GM03348 (cell line): ENCODE data around the gene CDC34.

Source experiments
- DNase-seq: peaks from one replicate; pipeline ENCODE4 v3.0.0; 2012; ENCODE audit warnings: low spot score

CDC34 gene

GRCh38 chr19:519449-519865 is 12.1 kb upstream of the CDC34 start:
- no peak for DNase-seq

- DNase-seq: no peak
Measured at GRCh38 chr19:522726-523125, 8.8 kb upstream of the CDC34 start.

- no peak for DNase-seq
Measured at GRCh38 chr19:524062-524674, 7.4 kb upstream of the CDC34 start.

DNA sequence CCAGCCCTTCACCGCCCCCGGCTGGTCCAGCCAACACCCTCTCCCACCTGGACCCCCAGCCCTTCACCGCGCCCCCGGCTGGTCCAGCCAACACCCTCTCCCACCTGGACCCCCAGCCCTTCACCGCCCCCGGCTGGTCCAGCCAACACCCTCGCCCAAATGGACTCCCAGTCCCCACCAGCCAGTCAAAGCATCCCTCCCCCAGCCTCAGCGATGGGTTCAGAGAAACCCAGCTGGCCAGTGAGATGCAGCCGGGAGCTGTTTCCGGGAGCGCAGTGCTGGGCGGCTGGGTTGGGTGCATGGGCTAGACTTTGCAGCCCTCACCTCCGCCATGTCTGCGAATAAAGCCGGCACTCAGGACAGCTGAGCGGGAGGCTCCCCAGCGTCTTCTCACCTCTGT is 6.5 kb upstream of the CDC34 start:
- DNase-seq: no peak

GRCh38 chr19:525857-526419 is 5.6 kb upstream of the CDC34 start:
- no peak for DNase-seq

DNA sequence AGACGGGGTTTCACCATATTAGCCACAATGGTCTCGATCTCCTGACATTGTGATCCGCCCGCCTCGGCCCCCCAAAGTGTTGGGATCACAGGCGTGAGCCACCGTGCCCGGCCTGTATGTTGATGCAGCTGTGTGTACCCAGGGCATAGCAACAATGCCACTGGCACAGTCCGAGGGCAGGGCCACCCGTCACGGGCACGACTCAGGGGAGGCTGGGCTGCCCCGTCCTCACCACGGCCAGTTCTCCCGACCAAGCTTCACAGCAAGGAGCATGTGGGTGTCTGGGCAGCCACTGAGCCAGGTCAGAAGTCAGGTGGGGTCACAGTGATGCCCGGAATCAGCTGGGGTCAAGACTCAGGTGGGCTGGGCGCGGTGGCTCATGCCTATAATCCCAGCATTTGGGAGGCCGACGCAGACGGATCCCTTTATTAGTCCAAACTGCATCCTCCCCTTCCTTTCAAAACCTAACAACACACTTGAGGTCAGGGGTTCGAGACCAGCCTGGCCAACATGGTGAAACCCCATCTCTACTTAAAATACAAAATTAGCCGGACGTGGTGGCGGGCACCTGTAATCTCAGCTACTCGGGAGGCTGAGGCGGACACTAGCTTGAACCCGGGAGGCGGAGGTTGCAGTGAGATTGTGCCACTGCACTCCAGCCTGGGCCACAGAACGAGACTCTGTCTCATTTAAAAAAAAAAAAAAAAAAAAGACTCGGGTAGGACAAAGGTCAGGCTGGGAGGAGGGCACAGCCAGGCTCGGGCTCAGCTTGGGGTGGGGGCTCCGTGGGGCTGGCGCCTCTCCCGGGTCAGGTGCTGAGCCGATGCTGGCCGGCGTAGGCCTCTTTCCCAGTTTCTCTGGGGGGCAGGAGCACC is 1.2 kb upstream of the CDC34 start:
- DNase-seq: no peak

GRCh38 chr19:531009-531752 is 379 bp upstream of the CDC34 start:
- DNase-seq: peak; percentile 100

DNA sequence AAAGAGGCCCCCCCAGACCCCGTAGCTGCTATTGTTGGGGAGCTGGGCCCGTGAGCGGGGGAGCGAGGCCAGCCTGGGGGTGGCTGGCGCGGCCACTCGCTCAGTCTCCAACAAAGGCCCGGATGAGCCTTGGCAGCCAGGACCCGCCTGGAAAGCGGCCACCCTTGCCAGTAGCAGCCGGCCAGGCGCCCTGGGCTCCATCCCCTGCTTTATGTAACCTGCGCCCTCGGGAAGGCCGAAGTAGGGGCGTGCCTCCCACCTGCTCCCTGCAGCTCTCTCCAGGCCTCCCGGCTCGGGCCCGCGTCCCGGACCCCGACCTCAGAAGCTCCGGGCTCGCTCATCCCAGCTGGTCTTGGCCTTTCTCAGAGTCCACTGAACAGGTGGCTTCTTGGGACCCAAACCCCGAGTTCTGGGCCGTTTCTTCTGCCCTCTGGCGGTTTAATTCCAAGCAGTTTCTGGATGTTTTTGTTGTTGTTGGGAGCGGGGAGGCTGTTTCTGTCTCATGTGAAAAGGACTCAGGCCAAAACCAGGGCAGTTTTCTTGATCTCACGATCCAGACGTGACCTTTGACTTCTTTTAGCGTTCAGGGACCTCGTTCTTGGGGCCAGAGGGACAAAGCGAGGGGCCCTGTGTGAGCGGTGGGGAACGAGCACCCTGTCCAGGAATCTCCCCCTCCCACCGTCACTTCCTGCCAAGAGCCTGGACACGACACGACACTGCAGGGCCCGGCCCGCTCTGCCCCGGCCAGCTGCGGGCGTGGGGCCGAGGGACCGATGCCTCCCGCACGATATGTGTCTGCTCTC is 1.2 kb downstream of the CDC34 start:
- DNase-seq: peak; percentile 78

- no peak for DNase-seq
Measured at GRCh38 chr19:533364-534058, 2.0 kb downstream of the CDC34 start.

DNA sequence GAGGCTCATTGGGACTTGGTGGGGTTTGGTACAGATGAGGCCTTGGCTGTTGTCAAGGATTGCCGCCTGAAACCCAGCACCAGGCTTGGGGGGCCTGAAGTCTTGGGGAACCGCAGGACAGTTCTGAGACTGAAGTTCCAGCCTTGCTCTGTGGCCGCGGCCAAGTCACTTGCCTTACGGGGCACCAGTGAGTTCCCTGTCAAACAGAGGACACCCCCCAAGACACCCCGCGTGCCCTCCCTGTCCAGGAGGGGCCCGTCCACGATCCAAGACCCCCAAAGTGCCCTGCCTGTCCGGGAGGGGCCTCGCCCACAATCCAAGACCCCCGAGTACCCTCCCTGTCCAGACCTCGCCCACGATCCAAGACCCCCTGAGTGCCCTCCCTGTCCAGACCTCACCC is 2.5 kb downstream of the CDC34 start:
- DNase-seq: no peak

GRCh38 chr19:535017-535835 is 3.7 kb downstream of the CDC34 start:
- DNase-seq: no peak

DNA sequence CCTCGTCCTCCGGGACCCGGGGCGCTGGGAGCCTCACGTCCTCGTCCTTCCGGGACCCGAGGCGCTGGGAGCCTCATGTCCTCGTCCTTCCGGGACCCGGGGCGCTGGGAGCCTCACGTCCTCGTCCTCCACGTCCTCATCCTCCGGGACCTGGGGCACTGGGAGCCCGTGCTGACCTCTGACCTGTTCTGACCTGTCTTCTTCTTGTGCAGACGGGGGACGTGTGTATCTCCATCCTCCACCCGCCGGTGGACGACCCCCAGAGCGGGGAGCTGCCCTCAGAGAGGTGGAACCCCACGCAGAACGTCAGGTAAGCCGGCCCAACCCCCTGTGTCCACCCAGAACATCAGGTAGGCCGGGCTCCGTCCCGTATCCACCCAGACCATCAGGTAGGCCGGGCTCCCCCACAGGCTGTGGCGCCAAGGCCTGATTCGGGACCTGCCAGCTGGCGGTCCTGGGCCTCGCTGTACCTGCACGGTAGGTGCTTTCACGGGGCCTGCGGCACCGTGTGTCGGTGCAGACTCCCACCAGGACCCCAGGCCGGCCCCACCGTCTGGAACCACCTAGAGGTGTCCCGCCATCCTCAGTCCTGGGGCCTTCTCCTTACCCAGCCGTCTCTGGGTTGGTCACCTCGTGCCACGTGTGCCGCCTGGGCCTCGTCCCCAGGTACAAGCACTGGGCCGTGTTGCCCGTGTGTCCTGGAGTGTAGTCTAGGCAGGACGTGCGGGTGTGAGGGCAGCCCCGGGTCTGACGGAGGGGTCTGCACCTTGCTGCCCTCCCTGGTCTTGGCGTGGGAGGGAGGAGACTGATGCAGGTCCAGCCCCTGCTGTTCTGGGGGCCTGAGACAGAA is 4.7 kb downstream of the CDC34 start:
- no peak for DNase-seq

GRCh38 chr19:536881-537404 is 5.4 kb downstream of the CDC34 start:
- no peak for DNase-seq

- DNase-seq: no peak
Measured at GRCh38 chr19:538641-539428, 7.3 kb downstream of the CDC34 start.

DNA sequence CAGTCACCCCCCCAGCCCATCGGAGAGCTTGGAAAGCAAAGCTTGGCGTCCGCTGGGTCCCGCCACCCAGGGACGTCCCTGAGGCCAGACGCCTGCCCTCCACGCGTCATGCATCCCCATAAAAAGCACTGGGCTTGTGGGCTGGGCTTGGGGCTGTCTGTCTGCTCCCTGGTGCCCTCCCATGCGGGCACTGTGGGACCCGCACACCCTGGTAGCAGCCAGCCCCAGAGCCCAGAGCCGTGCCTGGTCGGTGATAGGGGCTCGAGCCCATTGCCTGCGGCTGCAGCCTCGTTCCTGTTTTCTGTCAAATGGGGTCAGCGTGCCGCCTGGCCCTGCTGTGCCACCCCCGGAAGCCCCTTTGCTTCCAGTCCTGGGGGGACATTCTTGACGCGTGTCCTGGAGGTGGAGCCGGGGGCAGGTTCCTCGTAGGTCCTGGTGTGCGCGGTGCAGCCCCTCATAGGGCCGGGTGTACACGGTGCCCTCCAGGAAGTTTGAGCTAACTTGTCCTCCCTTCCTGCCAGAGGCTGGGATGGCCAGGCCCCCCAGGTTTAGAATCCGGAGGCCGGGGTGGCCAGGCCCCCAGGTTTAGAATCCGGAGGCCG is 8.0 kb downstream of the CDC34 start:
- DNase-seq: no peak

DNA sequence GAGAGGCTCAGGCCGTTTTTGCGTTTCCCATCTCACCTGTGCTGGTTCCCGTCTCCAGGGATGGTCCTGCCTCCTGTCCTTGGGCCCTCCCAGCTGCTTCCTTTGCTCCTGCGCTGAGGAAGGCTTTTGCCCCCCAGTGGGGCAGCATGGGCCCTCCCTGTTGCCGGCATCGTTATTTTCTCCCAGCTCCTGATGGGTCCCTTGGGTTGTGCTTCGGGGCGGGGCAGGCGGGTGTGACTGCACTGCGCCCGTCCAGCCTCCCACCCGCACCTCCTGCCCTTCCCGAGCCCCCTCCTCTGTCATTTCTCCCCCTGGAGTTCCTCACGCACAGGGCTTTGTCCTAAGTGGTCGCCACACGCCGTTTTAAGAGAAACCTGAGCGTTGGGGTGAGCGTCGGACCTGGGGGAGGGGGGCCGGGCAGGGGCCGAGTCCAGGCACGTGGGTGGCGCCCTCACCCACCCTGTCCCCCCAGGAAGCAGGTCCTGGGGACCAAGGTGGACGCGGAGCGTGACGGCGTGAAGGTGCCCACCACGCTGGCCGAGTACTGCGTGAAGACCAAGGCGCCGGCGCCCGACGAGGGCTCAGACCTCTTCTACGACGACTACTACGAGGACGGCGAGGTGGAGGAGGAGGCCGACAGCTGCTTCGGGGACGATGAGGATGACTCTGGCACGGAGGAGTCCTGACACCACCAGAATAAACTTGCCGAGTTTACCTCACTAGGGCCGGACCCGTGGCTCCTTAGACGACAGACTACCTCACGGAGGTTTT is 9.5 kb downstream of the CDC34 start:
- DNase-seq: no peak

GRCh38 chr19:541699-542098 is 10.1 kb downstream of the CDC34 start:
- DNase-seq: no peak
